A549 treated with AZD9567 at 1 μM for 4 hours (cell line): ENCODE results near the gene POLR1D. TPM values are rescaled to one million over a fixed set of nuclear protein-coding genes. Genes with fewer than 3 reads are reported as not detected.

Source experiments
- total RNA-seq: library from RNA; stranded (reverse); fragments of 200-300 nt; extraction: Qiagen RNA extraction; gene quantifications from 5 replicates; pipeline ENCODE4 v1.2.3, GENCODE V29; 2022; ENCODE audit not compliant: insufficient read depth

Gene POLR1D, protein sequence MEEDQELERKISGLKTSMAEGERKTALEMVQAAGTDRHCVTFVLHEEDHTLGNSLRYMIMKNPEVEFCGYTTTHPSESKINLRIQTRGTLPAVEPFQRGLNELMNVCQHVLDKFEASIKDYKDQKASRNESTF
- total RNA-seq, result 140 to 152 TPM (median 150 TPM) in 5 replicates

GRCh38 chr13:27621366-27622101 is at the start of gene POLR1D:
Gene POLR1D (plus strand): TSS chr13:27621892. CDS start chr13:27621984, 92 bp downstream.

DNA sequence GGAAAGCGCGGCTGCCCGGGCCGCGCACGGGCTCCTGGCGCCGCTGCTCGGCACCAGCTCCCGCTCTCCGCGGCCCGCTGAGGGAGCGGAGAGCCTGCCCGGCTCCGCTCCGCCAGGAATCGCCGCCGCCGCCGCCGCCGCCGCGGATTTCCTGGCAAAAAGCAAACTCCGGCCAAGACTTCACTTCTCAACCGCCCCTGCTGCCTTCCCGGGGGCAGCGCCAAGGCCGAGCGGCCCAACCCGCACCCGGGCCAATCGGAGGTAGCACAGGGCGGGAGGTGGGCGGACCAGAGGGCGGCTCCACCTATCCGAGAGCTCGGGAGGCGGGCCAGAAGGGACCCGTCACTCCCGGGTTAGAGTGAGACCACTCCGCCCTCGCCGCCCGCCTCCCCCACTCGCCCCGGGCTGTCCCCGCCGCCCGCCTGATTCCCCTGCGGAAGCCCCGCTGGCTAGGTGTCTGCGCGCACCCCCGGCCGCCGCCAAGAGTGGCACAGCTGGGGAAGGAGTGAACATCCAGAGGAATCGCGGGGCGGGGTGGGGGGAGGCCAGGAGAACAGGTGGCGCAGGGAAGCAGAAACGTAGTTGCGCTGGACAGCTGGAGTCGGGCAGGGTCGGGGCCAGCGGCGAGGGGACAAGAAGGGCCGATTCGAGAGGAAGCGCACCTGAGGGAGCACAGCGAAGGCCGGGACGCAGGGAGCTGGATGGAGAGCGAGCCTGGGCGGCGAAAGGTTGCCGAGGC is 1.1 kb upstream of the POLR1D start, which contains the start of gene LNX2:
Gene LNX2 (minus strand): TSS at position 153 of the 739 bp plus-strand sequence. CDS start 38,826 bp downstream, outside the sequence.

Other genes starting within 250 kb of the POLR1D start
- 92.6 to 98.4 TPM (median 96.3 TPM) in 5 replicates for gene GTF3A, start 197.3 kb upstream of the POLR1D start, total RNA-seq
- 18.9 to 33.1 TPM (median 21.2 TPM) in 5 replicates for gene MTIF3, start 171.3 kb upstream of the POLR1D start, total RNA-seq
- gene LNX2, start 1.4 kb upstream of the POLR1D start, total RNA-seq, result 3.3 to 4.4 TPM (median 4.1 TPM) in 5 replicates
- gene GSX1, start 170.6 kb downstream of the POLR1D start, total RNA-seq, result not detected in 5 replicates